Measurements from ENCODE around the gene TC2N. TPM values are rescaled to one million over a fixed set of nuclear protein-coding genes. Genes with fewer than 3 reads are reported as not detected.

TC2N gene
- total RNA-seq, 1 experiment from 2014 or later, result 16.4 TPM

GRCh38 chr14:91866511-91867295 is 633 bp downstream of the TC2N start:
- no peak overlapping the region for H4K91ac ChIP-seq (ENCODE audit: insufficient read length, low read depth, low read length)
- no peak overlapping the region for H2AK5ac ChIP-seq (ENCODE audit: insufficient read length, low read length)
- H3K18ac ChIP-seq (ENCODE audit: insufficient read length, low read depth, low read length), result no peak overlapping the region
- no peak overlapping the region for H2AFZ ChIP-seq (ENCODE audit: low read length)
- no peaks in the 10 kb centered on the region for H3K9me3 ChIP-seq (ENCODE audit: control insufficient read depth, low read depth, low read length)
- no peaks in the 10 kb centered on the region for H3K27me3 ChIP-seq (ENCODE audit: insufficient read depth, low read length)
- H3K23me2 ChIP-seq (ENCODE audit: insufficient read length, low read depth, low read length, poor library complexity, severe bottlenecking), result no peaks in the 10 kb centered on the region
- H3K36me3 Mint-ChIP-seq (ENCODE audit: insufficient read depth in 1 of 3, low read depth in 3 of 3), result peaks cover 0 to 4% (median 0%) of the 10 kb centered on the region in 3 experiments; a peak in 1 of 7 replicates
- H4K20me1 ChIP-seq (ENCODE audit: control insufficient read depth, insufficient read depth, insufficient read length), result no peaks in the 10 kb centered on the region
- DNase-seq, result no peak
- no peak overlapping the region for H3K4ac ChIP-seq (ENCODE audit: low read depth, low read length)
- no peak overlapping the region for H2BK120ac ChIP-seq (ENCODE audit: low read depth, low read length, poor library complexity, severe bottlenecking)
- H3K27ac Mint-ChIP-seq, result no peak overlapping the region
- H2BK12ac ChIP-seq (ENCODE audit: insufficient read length, low read depth, low read length), result no peak overlapping the region
- WGBS (ENCODE audit: extremely low coverage, insufficient read length, low lambda C conversion rate), result no CpG with 5 or more reads among the region's 6 CpGs
- H2BK20ac ChIP-seq (ENCODE audit: low read depth, low read length, poor library complexity, severe bottlenecking), result no peak overlapping the region
- H2BK5ac ChIP-seq (ENCODE audit: insufficient read length, low read length), result no peak overlapping the region
- H3K9ac ChIP-seq (ENCODE audit: extremely low read depth, insufficient read length, low read length), result no peak overlapping the region
- peaks cover 6% of the 10 kb centered on the region for H3K27me3 Mint-ChIP-seq (ENCODE audit: low read depth)
- H2BK15ac ChIP-seq (ENCODE audit: low read depth, low read length), result no peak overlapping the region
- no peak for TF ChIP-seq CTCF (conservative IDR thresholded peaks at IDR 0.05)
- H3K4me2 ChIP-seq (ENCODE audit: insufficient read depth, insufficient read length, low read length), result no peak overlapping the region
- no peak overlapping the region for H3K23ac ChIP-seq (ENCODE audit: insufficient read length, low read depth, low read length)
- H3K56ac ChIP-seq (ENCODE audit: insufficient read length, low read depth, low read length), result no peak overlapping the region
- H3K27ac ChIP-seq (ENCODE audit: insufficient read length, low read depth, low read length), result no peak overlapping the region
- H4K8ac ChIP-seq (replicated peaks; ENCODE audit: insufficient read length, low read depth, low read length), result no peak overlapping the region
- H3K14ac ChIP-seq (ENCODE audit: insufficient read depth, low read length), result no peak overlapping the region
- peaks cover 13 to 27% of the 10 kb centered on the region in 2 experiments for H3K4me1 Mint-ChIP-seq
- H3K4me1 ChIP-seq (ENCODE audit: insufficient read depth, low read length), result no peaks in the 10 kb centered on the region
- H3K9me3 Mint-ChIP-seq, result peaks cover 10 to 11% of the 10 kb centered on the region in 2 experiments; a peak in 4 of 5 replicates
- no peak overlapping the region for H3K4me3 Mint-ChIP-seq
- no peaks in the 10 kb centered on the region for H3K79me2 ChIP-seq (ENCODE audit: insufficient read depth, low read length)
- H3T11ph ChIP-seq (ENCODE audit: low read length), result no peak overlapping the region
- no peak overlapping the region for H4K5ac ChIP-seq (ENCODE audit: insufficient read length, low read depth, low read length)
- H3K79me1 ChIP-seq (ENCODE audit: insufficient read depth, low read depth, low read length, poor library complexity, severe bottlenecking), result no peaks in the 10 kb centered on the region
